SK-N-SH (cell line): ENCODE data around the gene A2M. TPM values are rescaled to one million over a fixed set of nuclear protein-coding genes. Genes with fewer than 3 reads are reported as not detected.
A peak's percentile ranks its signal among the peaks of the same experiment; 100 is the strongest.

Experiments
- CTCF ChIA-PET: fragments of 300-600, 350-600 bp; formaldehyde crosslinking; extraction: SDS; loops from one replicate; lab custom pipeline; 2021; lab: Yijun Ruan, JAX
- POLR2A ChIA-PET: fragments of 350-600 bp; sonication (Branson Sonifier 250); formaldehyde crosslinking; extraction: SDS; loops from one replicate; lab custom pipeline; 2020; ENCODE audit warnings: antibody characterized with exemption, inconsistent platforms; lab: Yijun Ruan, JAX
- DNase-seq: peaks from one replicate; pipeline ENCODE4 v3.0.0; 2012
- H2AFZ ChIP-seq: fragments of 200-600 bp; sonication (generic); 2 replicates; pipeline ENCODE4 v1.8.1; 2016; ENCODE audit warnings: antibody characterized with exemption, mild to moderate bottlenecking, low read depth
- H3F3A ChIP-seq: fragments of 200-600 bp; sonication (generic); replicated peaks from 2 replicates; pipeline ENCODE3; 2016; ENCODE audit warnings: antibody characterized with exemption, mild to moderate bottlenecking; ENCODE audit not compliant: insufficient read depth
- H3K27ac ChIP-seq, 2 experiments: fragments of 200-500 bp in 1 of 2; fragments of 200-600 bp in 1 of 2; sonication (Bioruptor generic) in 1 of 2; sonication (generic), shearing (Covaris generic) in 1 of 2; 2 replicates each; pipeline versions ENCODE4 v1.5.1 to v1.6.1; 2014 to 2016; ENCODE audit warnings: low read depth in 2 of 2, inconsistent platforms in 1 of 2, low read length in 1 of 2, mild to moderate bottlenecking in 1 of 2, mixed read lengths in 1 of 2
- H3K27me3 ChIP-seq: fragments of 200-600 bp; sonication (generic), shearing (Covaris generic); 2 replicates; pipeline ENCODE4 v1.6.1; 2016; ENCODE audit warnings: mixed run types; ENCODE audit not compliant: insufficient read depth
- H3K36me3 ChIP-seq, 2 experiments: fragments of 200-500 bp in 1 of 2; fragments of 200-600 bp in 1 of 2; sonication (Bioruptor generic) in 1 of 2; sonication (generic) in 1 of 2; replicated peaks in 1 of 2; 2 replicates each; pipeline versions ENCODE3 to v1.5.1; 2014 to 2016; ENCODE audit warnings: low read length in 1 of 2, mild to moderate bottlenecking in 1 of 2; ENCODE audit not compliant: insufficient read depth in 2 of 2, control insufficient read depth in 1 of 2
- H3K4me1 ChIP-seq, 2 experiments: fragments of 200-500 bp in 1 of 2; fragments of 200-600 bp in 1 of 2; sonication (Bioruptor generic) in 1 of 2; sonication (generic), shearing (Covaris generic) in 1 of 2; 2 replicates each; pipeline versions ENCODE4 v1.5.1 to v1.6.1; 2014 to 2016; ENCODE audit warnings: low read depth in 1 of 2, low read length in 1 of 2, mixed run types in 1 of 2; ENCODE audit not compliant: insufficient read depth in 2 of 2, control insufficient read depth in 1 of 2
- H3K4me2 ChIP-seq: fragments of 200-600 bp; sonication (generic), shearing (Covaris generic); 2 replicates; pipeline ENCODE4 v1.6.1; 2017; ENCODE audit warnings: mixed run types
- H3K4me3 ChIP-seq, 2 experiments: fragments of 200-500 bp in 1 of 2; fragments of 200-600 bp in 1 of 2; sonication (Bioruptor generic) in 1 of 2; sonication (generic), shearing (Covaris generic) in 1 of 2; 2 replicates each; pipeline versions ENCODE4 v1.5.1 to v1.8.1; 2014 to 2016; ENCODE audit warnings: low read depth in 2 of 2, inconsistent platforms in 1 of 2, low read length in 1 of 2, mild to moderate bottlenecking in 1 of 2, mixed read lengths in 1 of 2, moderate library complexity in 1 of 2
- H3K79me2 ChIP-seq: fragments of 200-600 bp; sonication (generic); 2 replicates; pipeline ENCODE4 v1.8.1; 2017; ENCODE audit warnings: mild to moderate bottlenecking; ENCODE audit not compliant: insufficient read depth
- H3K9ac ChIP-seq: fragments of 200-600 bp; sonication (generic); 2 replicates; pipeline ENCODE4 v1.6.1; 2017; ENCODE audit warnings: mixed run types
- H3K9me2 ChIP-seq: fragments of 200-600 bp; sonication (generic); 2 replicates; pipeline ENCODE4 v1.6.1; 2017; ENCODE audit warnings: mixed run types
- H3K9me3 ChIP-seq: fragments of 200-600 bp; sonication (generic); 2 replicates; pipeline ENCODE4 v1.6.1; 2017; ENCODE audit warnings: mixed run types, mild to moderate bottlenecking, moderate library complexity
- H4K20me1 ChIP-seq: fragments of 200-600 bp; sonication (generic); 2 replicates; pipeline ENCODE4 v1.6.1; 2017; ENCODE audit warnings: mild to moderate bottlenecking, mixed run types; ENCODE audit not compliant: insufficient read depth
- CHD2 ChIP-seq: fragments of 150-350 bp; IDR thresholded peaks from 2 replicates; pipeline ENCODE4 v1.6.1; 2018; ENCODE audit warnings: low read length; ENCODE audit not compliant: partially characterized antibody
- CTCF ChIP-seq: fragments of 200-600 bp; sonication (generic); IDR thresholded peaks from 2 replicates; pipeline ENCODE4 v1.6.1; 2017; ENCODE audit warnings: antibody characterized with exemption, mild to moderate bottlenecking, moderate library complexity
- EZH2phosphoT487 ChIP-seq: fragments of 200-600 bp; sonication (generic); IDR thresholded peaks from 2 replicates; pipeline ENCODE4 v1.6.1; 2017; ENCODE audit warnings: low read depth, mixed run types, mild to moderate bottlenecking, antibody characterized with exemption, moderate library complexity, borderline replicate concordance
- JUND ChIP-seq: IDR thresholded peaks from 2 replicates; pipeline ENCODE4 v1.4.0; 2012
- MAX ChIP-seq: IDR thresholded peaks from 2 replicates; pipeline ENCODE4 v1.4.0; 2012; ENCODE audit warnings: low read depth
- MXI1 ChIP-seq: IDR thresholded peaks from 2 replicates; pipeline ENCODE4 v1.6.1; 2012; ENCODE audit warnings: mild to moderate bottlenecking, low read depth, low read length, improper control_type of control experiment
- PBX3 ChIP-seq: IDR thresholded peaks from 2 replicates; pipeline ENCODE4; 2012
- RAD21 ChIP-seq: IDR thresholded peaks from 2 replicates; pipeline ENCODE4 v1.6.1; 2012; ENCODE audit warnings: mild to moderate bottlenecking, low read length
- RCOR1 ChIP-seq: fragments of 150-350 bp; IDR thresholded peaks from 2 replicates; pipeline ENCODE4 v1.6.1; 2017; ENCODE audit warnings: antibody characterized with exemption, low read length
- RXRA ChIP-seq: IDR thresholded peaks from 2 replicates; pipeline ENCODE4 v1.4.0; 2012; ENCODE audit warnings: low read depth, mild to moderate bottlenecking, borderline replicate concordance
- SIN3A ChIP-seq: IDR thresholded peaks from 2 replicates; pipeline ENCODE4 v1.6.1; 2012; ENCODE audit warnings: low read depth, mild to moderate bottlenecking, low read length, moderate library complexity, borderline replicate concordance
- TCF12 ChIP-seq: IDR thresholded peaks from 2 replicates; pipeline ENCODE4 v1.4.0; 2012
- TEAD4 ChIP-seq: IDR thresholded peaks from 2 replicates; pipeline ENCODE4 v1.4.0; 2012; ENCODE audit warnings: mild to moderate bottlenecking, borderline replicate concordance; ENCODE audit not compliant: insufficient read depth
- YY1 ChIP-seq: IDR thresholded peaks from 2 replicates; pipeline ENCODE4 v1.4.0; 2012; ENCODE audit warnings: low read depth, mild to moderate bottlenecking
- ZBTB33 ChIP-seq: IDR thresholded peaks from 2 replicates; pipeline ENCODE4 v1.4.0; 2012; ENCODE audit warnings: low read depth, borderline replicate concordance
- WGBS: methylation state at CpG from one replicate; pipeline ENCODE4 v1.1.6; 2017; ENCODE audit warnings: low lambda C conversion rate; 5-methylcytosine and 5-hydroxymethylcytosine counted together
- polyA plus RNA-seq, 3 experiments: library from polyadenylated mRNA; depleted of rRNA; stranded (reverse); fragments of >200 nt; gene quantifications; 2 replicates each; pipeline ENCODE4 v1.2.3, GENCODE V29; 2012

A2M gene
- polyA plus RNA-seq, 1 of the 3 experiments (the other 2 are of a cell fraction) = not detected

GRCh38 chr12:9133216-9133916 lies 17.6 kb upstream of the A2M start:
- DNase-seq = no peak

GRCh38 chr12:9132008-9132535 lies 16.4 kb upstream of the A2M start:
- Histone ChIP-seq H3K79me2 (no peaks in the 10 kb centered on the region), H3K27ac (no peak overlapping the region), H3K4me3 (no peak overlapping the region), H2AFZ (no peak overlapping the region), H3K9ac (no peak overlapping the region), H3K36me3 (no peaks in the 10 kb centered on the region), H3K27me3 (no peaks in the 10 kb centered on the region), H3K9me3 (no peaks in the 10 kb centered on the region), H3F3A (no peaks in the 10 kb centered on the region), H3K4me1 (no peaks in the 10 kb centered on the region), H3K4me2 (no peak overlapping the region), H4K20me1 (no peaks in the 10 kb centered on the region), H3K9me2 (no peaks in the 10 kb centered on the region)
- DNase-seq = no peak
- WGBS = 5% methylated on average over 1 of the region's 1 CpG
- POLR2A ChIA-PET = no interaction called here
- TF ChIP-seq RCOR1 (no peak), RAD21 (no peak)
- CTCF ChIA-PET = no interaction called here

More at GRCh38 chr12:9133216-9133916, 17.6 kb upstream of the A2M start:
- Histone ChIP-seq H3K27me3 (no peaks in the 10 kb centered on the region), H3K9me3 (no peaks in the 10 kb centered on the region), H3K9me2 (0 out of 2 replicates have a peak, but pooled peaks cover under 1% of the 10 kb centered on the region), H2AFZ (no peak overlapping the region), H3K27ac (no peak overlapping the region), H3K79me2 (no peaks in the 10 kb centered on the region), H4K20me1 (no peaks in the 10 kb centered on the region), H3K4me2 (no peak overlapping the region), H3K4me3 (no peak overlapping the region), H3K4me1 (no peaks in the 10 kb centered on the region), H3K36me3 (no peaks in the 10 kb centered on the region), H3F3A (no peaks in the 10 kb centered on the region), H3K9ac (no peak overlapping the region)
- ChIA-PET POLR2A (no interaction called here), CTCF (no interaction called here)
- WGBS = 8% methylated on average over 1 of the region's 1 CpG
- TF ChIP-seq TCF12 (peak; percentile 27; the same call in 1 of the 2 replicates), CHD2 (no peak)

GRCh38 chr12:9130244-9130643 lies 14.5 kb upstream of the A2M start:
- H3K36me3 ChIP-seq = no peaks in the 10 kb centered on the region
- CTCF ChIA-PET = no interaction called here
- no peak for DNase-seq
- H3K79me2 ChIP-seq = no peaks in the 10 kb centered on the region
- WGBS = 51% methylated on average over 2 of the region's 2 CpGs
- no peak overlapping the region for H3K9ac ChIP-seq
- H2AFZ ChIP-seq = no peak overlapping the region
- H3K4me2 ChIP-seq = no peak overlapping the region
- H3K27ac ChIP-seq = no peak overlapping the region
- no peaks in the 10 kb centered on the region for H3F3A ChIP-seq
- H3K27me3 ChIP-seq = no peaks in the 10 kb centered on the region
- no peak overlapping the region for H3K4me3 ChIP-seq
- H3K9me3 ChIP-seq = no peaks in the 10 kb centered on the region
- no peaks in the 10 kb centered on the region for H3K9me2 ChIP-seq
- POLR2A ChIA-PET = no interaction called here
- H3K4me1 ChIP-seq = no peaks in the 10 kb centered on the region
- no peaks in the 10 kb centered on the region for H4K20me1 ChIP-seq
- TF ChIP-seq YY1 = no peak
- TF ChIP-seq CTCF = no peak
- no peak for TF ChIP-seq MAX
- TF ChIP-seq SIN3A = no peak
- no peak for TF ChIP-seq MXI1
- TF ChIP-seq ZBTB33 = no peak
- TF ChIP-seq TEAD4 = no peak
- TF ChIP-seq JUND = no peak
- TF ChIP-seq RXRA = no peak
- TF ChIP-seq EZH2phosphoT487 = no peak
- TF ChIP-seq PBX3 = no peak
- no peak for TF ChIP-seq RAD21
